Measurements from ENCODE around the gene ADGRG3. TPM values are rescaled to one million over a fixed set of nuclear protein-coding genes. Genes with fewer than 3 reads are reported as not detected.

ADGRG3 gene
- polyA plus RNA-seq, 1 donor (not counting 4 experiments of a cell fraction or from before 2014, with no cell fraction given): not detected

- Histone ChIP-seq H2AFZ (ENCODE audit: control insufficient read depth, low read length) (no peak overlapping the region), H3K79me2 (ENCODE audit: control insufficient read depth, insufficient read depth, low read length) (no peaks in the 10 kb centered on the region), H3K36me3 (ENCODE audit: control insufficient read depth in 2 of 2, extremely low read depth in 1 of 2, insufficient read depth in 2 of 2, low read length in 2 of 2) (peaks cover 35 to 52% of the 10 kb centered on the region in 2 experiments), H3K9ac (ENCODE audit: control insufficient read depth, extremely low read depth, insufficient read depth, low read length) (no peak overlapping the region), H3K27ac (ENCODE audit: control insufficient read depth, insufficient read depth, low read length) (no peak overlapping the region), H3K4me3 (ENCODE audit: control insufficient read depth in 2 of 3, extremely low read depth in 1 of 3, insufficient read depth in 2 of 3, low read depth in 1 of 3, low read length in 3 of 3) (no peak overlapping the region), H4K20me1 (ENCODE audit: control insufficient read depth, extremely low read depth, insufficient read depth, low read length) (no peaks in the 10 kb centered on the region), H3K9me3 (ENCODE audit: control insufficient read depth, low read depth, low read length) (no peaks in the 10 kb centered on the region), H3K27me3 (ENCODE audit: control insufficient read depth, extremely low read depth, insufficient read depth, low read length) (no peaks in the 10 kb centered on the region), H3K4me1 (ENCODE audit: control insufficient read depth, extremely low read depth, insufficient read depth, low read length) (no peaks in the 10 kb centered on the region), H3K9me1 (ENCODE audit: control insufficient read depth, extremely low read depth, insufficient read depth, low read length) (no peaks in the 10 kb centered on the region), H3K4me2 (ENCODE audit: control insufficient read depth, extremely low read depth, insufficient read depth, low read depth, low read length) (no peak overlapping the region)
- TF ChIP-seq EZH2 (IDR thresholded peaks at IDR 0.05; ENCODE audit: low read length) (no peak), CTCF (optimal IDR thresholded peaks at IDR 0.05 in 1 of 3, IDR thresholded peaks at IDR 0.05 in 1 of 3, conservative IDR thresholded peaks at IDR 0.05 in 1 of 3; ENCODE audit: extremely low read depth in 1 of 3, insufficient read depth in 2 of 3, low read length in 3 of 3) (no peak)
- dilution Hi-C loops (cut with MboI; ENCODE audit: extremely low pct_ligation_motif_present, low sequenced_read_pairs): no loop called here
- FAIRE-seq: no peak
- no peak for DNase-seq (ENCODE audit: low read depth, low spot score)
These were observed 6.6 kb upstream of the ADGRG3 start for GRCh38 chr16:57661510-57661909.

- Histone ChIP-seq H3K9me3 (ENCODE audit: control insufficient read depth, low read depth, low read length) (no peaks in the 10 kb centered on the region), H3K4me3 (ENCODE audit: control insufficient read depth in 2 of 3, extremely low read depth in 1 of 3, insufficient read depth in 2 of 3, low read depth in 1 of 3, low read length in 3 of 3) (no peak overlapping the region), H3K27ac (ENCODE audit: control insufficient read depth, insufficient read depth, low read length) (no peak overlapping the region), H3K9ac (ENCODE audit: control insufficient read depth, extremely low read depth, insufficient read depth, low read length) (no peak overlapping the region), H3K79me2 (ENCODE audit: control insufficient read depth, insufficient read depth, low read length) (no peaks in the 10 kb centered on the region), H2AFZ (ENCODE audit: control insufficient read depth, low read length) (no peak overlapping the region), H3K4me1 (ENCODE audit: control insufficient read depth, extremely low read depth, insufficient read depth, low read length) (no peaks in the 10 kb centered on the region), H4K20me1 (ENCODE audit: control insufficient read depth, extremely low read depth, insufficient read depth, low read length) (no peaks in the 10 kb centered on the region), H3K27me3 (ENCODE audit: control insufficient read depth, extremely low read depth, insufficient read depth, low read length) (no peaks in the 10 kb centered on the region), H3K9me1 (ENCODE audit: control insufficient read depth, extremely low read depth, insufficient read depth, low read length) (no peaks in the 10 kb centered on the region), H3K4me2 (ENCODE audit: control insufficient read depth, extremely low read depth, insufficient read depth, low read depth, low read length) (no peak overlapping the region), H3K36me3 (ENCODE audit: control insufficient read depth in 2 of 2, extremely low read depth in 1 of 2, insufficient read depth in 2 of 2, low read length in 2 of 2) (peaks cover 31 to 47% of the 10 kb centered on the region in 2 experiments)
- FAIRE-seq (no peak), DNase-seq (ENCODE audit: low read depth, low spot score) (no peak)
- TF ChIP-seq CTCF (optimal IDR thresholded peaks at IDR 0.05 in 1 of 3, IDR thresholded peaks at IDR 0.05 in 1 of 3, conservative IDR thresholded peaks at IDR 0.05 in 1 of 3; ENCODE audit: extremely low read depth in 1 of 3, insufficient read depth in 2 of 3, low read length in 3 of 3) (no peak), EZH2 (IDR thresholded peaks at IDR 0.05; ENCODE audit: low read length) (no peak)
- dilution Hi-C loops (cut with MboI; ENCODE audit: extremely low pct_ligation_motif_present, low sequenced_read_pairs): no loop called here
These were observed 5.9 kb upstream of the ADGRG3 start for GRCh38 chr16:57661936-57662906.
